NCI-H524 (cell line): Measurements from ENCODE around the gene CHD3.

Experiments
- DNase-seq, 2 experiments: peaks; one replicate each; lab custom pipeline; 2025; lab: John Stamatoyannopoulos, UW

Gene CHD3

GRCh38 chr17:7894226-7894625, 5.6 kb downstream of the CHD3 start:
- no peak for DNase-seq

- no peak for DNase-seq
These were observed 6.3 kb downstream of the CHD3 start for GRCh38 chr17:7894866-7895265.

- no peak for DNase-seq
These were observed 8.5 kb downstream of the CHD3 start for GRCh38 chr17:7897090-7897489.

DNA sequence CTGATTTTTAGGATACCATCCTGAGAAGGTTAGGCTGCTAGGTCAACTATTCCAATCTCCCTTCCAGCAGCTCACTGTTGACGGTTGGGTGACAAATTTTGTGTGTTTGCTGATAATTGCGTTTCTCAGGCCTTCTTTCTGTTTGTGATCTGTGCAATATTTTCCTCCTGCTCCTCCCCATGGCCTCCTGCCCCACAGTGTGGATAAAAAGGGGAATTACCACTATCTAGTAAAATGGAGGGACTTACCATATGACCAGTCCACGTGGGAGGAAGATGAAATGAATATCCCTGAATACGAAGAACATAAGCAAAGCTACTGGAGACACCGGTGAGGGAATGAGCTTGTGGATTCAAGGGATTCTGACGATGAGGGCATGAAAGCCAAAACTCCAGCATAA, 9.2 kb downstream of the CHD3 start:
- DNase-seq = peak in 1 of 2 experiments; percentile 5

DNA sequence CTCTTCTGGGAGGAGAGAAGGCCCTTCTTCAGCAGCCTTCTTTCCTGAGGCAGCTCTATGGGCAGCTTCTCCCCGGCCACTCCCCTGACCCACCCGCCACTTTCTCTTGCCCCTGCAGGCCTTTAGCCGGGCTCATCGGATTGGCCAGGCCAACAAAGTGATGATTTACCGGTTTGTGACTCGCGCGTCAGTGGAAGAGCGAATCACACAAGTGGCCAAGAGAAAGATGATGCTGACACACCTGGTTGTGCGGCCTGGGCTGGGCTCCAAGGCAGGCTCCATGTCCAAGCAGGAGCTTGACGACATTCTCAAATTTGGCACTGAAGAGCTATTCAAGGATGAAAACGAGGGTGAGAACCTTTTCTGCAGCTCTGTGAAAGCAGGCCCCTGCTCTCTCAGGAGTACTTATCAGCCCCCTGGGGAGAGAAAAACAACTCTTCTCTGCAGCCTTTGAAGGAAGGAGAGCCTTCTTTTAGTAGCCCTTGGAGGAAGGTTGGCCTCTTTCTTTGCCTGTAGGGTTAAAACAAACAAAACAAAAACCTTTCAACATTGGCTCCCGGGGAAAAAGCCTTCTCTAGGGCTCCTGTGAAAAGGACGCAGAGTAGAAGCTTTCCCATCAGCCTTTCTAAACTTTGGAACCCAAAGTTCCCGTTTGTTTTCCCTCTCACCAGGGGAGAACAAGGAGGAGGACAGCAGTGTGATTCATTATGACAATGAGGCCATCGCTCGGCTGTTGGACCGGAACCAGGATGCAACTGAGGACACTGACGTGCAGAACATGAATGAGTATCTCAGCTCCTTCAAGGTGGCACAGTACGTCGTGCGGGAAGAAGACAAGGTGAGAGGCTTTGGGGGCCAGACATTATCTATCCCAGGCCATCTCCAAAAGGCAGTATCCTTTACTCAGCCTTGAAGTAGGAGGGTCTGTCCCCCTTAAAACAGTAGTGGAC, 14.8 kb downstream of the CHD3 start:
- DNase-seq = no peak

DNA sequence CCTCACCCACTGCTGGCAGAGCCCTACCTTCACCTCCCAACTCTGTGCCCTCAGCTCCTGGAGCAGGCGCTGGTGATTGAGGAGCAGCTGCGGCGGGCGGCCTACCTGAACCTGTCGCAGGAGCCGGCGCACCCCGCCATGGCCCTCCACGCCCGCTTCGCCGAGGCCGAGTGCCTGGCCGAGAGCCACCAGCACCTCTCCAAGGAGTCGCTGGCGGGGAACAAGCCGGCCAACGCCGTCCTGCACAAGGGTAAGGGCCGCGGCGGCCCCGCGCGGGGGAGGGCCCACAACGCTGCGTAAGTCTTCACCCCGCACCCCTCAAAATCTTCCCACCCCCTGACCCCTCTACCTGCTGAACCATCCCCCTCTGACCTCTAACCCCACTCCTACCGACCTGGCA, 20.5 kb downstream of the CHD3 start:
- DNase-seq = no peak

DNA sequence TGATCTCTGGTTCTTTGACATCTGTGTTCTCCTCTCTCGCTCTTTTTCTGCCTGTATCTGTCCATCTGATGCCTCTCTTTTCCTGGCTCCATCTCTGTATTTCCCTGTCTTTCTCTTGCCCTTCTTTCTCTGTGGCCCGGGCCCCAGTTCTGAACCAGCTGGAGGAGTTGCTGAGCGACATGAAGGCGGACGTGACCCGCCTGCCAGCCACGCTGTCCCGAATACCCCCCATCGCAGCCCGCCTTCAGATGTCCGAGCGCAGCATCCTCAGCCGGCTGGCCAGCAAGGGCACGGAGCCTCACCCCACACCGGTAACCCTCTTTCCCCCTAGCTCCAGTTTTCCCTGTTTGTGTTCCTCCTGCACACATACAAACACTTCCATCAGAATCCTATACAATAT, 21.7 kb downstream of the CHD3 start:
- no peak for DNase-seq

DNA sequence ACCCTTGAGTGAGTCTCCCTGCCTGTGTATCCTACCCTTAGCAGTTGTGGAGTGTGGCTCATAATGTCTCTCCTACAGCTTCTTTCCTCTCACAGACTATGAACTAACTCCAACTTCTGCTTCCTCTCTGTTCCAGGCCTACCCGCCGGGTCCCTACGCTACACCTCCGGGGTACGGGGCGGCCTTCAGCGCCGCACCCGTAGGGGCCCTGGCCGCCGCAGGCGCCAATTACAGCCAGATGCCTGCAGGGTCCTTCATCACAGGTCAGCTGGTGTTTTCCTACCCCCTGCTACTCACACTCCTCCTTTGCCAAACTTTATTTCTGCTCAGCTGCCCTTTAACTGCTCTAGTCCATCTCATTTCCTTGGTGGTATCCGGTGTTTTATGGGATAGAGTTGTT, 22.1 kb downstream of the CHD3 start:
- DNase-seq = no peak

GRCh38 chr17:7911116-7911515, 22.5 kb downstream of the CHD3 start:
- DNase-seq = no peak

- peak in 1 of 2 experiments; percentile 42 for DNase-seq
These were observed 24.4 kb downstream of the CHD3 start for GRCh38 chr17:7912927-7913524.

GRCh38 chr17:7915179-7915610, 26.6 kb downstream of the CHD3 start:
- no peak for DNase-seq

DNA sequence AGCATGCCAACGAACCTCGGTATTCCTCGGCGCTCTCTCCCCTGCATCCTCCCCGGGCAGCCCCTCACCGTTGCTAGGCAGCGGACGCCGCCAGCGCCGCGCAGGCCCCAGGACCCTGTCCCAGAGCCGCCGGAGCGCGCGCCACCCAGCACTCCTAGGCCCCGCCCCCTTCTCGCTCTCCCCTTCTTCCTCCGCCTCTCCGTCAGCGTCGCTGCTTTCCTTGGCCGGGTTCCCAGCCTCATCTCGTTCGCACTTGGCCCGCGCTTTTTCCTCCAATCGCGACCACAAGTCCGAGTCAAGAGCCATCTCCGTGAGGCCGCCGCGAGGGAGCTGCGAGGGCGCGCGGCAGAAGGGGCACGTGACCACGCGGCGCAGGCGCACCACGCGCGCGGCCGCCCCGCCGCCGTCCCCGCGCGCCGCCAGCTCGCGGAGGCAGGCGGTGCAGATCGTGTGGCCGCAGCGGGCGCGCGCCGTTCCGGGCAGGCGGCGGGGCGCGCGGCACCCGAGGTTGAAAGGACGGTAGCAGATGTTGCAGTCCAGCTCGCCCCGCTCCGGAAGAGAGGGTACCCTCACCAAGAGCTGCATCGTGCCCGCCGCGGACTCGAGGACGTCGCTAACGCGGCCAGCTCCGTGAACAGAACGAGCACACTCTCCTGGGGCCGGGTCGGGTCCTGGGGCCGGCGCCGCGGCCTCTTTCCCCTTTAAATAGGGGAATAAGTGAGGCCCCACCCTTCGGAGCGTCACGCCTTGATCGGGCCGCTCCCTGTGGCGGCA, 27.2 kb downstream of the CHD3 start, which contains the start of gene RNF227:
RNF227 (minus strand) TSS at position 679 of the 774 bp plus-strand sequence; CDS start at position 585, 94 bp downstream.
- peak; percentile 79 to 86 for DNase-seq

GRCh38 chr17:7916385-7916682, 27.7 kb downstream of the CHD3 start:
- DNase-seq = no peak

DNA sequence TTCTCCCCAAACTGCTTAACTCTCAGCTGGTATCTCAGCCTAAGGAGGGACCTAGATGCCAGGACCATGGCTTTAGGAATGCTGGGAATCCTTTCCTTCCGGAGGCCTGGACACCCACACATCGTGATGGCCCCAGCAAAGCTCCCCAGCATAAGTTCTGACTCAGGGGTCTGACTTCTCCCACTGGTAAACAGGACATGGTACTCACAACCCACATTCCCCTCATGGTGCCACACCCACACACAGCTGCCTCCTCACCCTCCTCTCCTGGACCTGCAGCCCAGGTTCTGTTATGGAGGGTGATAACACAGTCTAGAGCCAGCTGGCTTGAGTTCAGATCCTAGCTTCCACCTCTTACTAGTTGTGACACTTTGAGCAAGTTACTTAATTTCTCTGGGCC, 28.2 kb downstream of the CHD3 start:
- no peak for DNase-seq

GRCh38 chr17:7922269-7922844, 33.8 kb downstream of the CHD3 start:
- DNase-seq = no peak

- DNase-seq = no peak
These were observed 34.4 kb downstream of the CHD3 start for GRCh38 chr17:7922845-7923628.

GRCh38 chr17:7927596-7927995, 39.0 kb downstream of the CHD3 start:
- DNase-seq = no peak

- no peak for DNase-seq
These were observed 40.8 kb downstream of the CHD3 start, which contains the start of gene KCNAB3 for GRCh38 chr17:7929158-7930023. KCNAB3 (minus strand) TSS chr17:7929856; CDS start chr17:7929435, 421 bp downstream.

- no peak for DNase-seq
These were observed 42.4 kb downstream of the CHD3 start for GRCh38 chr17:7930841-7931631.
